Stimulated activated memory B cell treated with anti-CD40 and anti-IgM and Interleukin-4, amounts not matched to agents 10 μg/mL and 1 μg/mL and 100 μg/mL, for 72 hours (primary cell): ENCODE data around the gene MYO1G.
"Not testable (repeated sequence)": the region's sequence is repeated elsewhere in the genome, so short reads cannot be mapped to it uniquely, and the experiment has no call there.

ENCODE experiments used
- ATAC-seq: fragments of 150-1000 bp; cut with Tn5 transposase; 2 replicates; pipeline ENCODE4 v1.10.0; 2021
- H3K27ac Mint-ChIP-seq: one replicate; pipeline ENCODE4 v1.8.0; 2022; ENCODE audit warnings: mild to moderate bottlenecking, mixed read lengths
- H3K27me3 Mint-ChIP-seq: one replicate; pipeline ENCODE4 v1.8.0; 2022; ENCODE audit warnings: mixed read lengths
- H3K36me3 Mint-ChIP-seq: one replicate; pipeline ENCODE4 v1.8.0; 2022; ENCODE audit warnings: mixed read lengths
- H3K4me1 Mint-ChIP-seq: one replicate; pipeline ENCODE4 v1.8.0; 2022; ENCODE audit warnings: mixed read lengths
- H3K4me3 Mint-ChIP-seq: one replicate; pipeline ENCODE4 v1.8.0; 2022; ENCODE audit warnings: mild to moderate bottlenecking, moderate library complexity, mixed read lengths
- H3K9me3 Mint-ChIP-seq: one replicate; pipeline ENCODE4 v1.8.0; 2022; ENCODE audit warnings: mixed read lengths

Gene MYO1G

DNA sequence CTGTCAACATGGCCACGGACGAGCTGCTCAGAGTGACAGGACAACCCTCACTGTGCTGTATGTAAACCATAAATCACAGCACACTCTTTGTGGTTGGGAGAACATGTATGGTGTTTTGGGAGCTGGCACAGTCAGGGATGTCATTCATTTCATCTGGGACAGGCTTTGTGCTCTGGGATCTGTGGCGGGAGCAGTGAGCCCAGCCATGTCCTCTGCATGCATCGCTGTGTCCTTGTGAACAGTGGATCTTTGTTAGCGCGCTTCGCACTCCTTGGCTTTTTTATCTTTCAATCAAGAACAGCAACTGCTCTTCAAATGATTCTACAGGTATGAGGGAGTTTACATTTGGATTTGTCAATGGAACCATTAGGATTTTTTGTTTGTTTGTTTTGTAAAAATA, 28.3 kb upstream of the MYO1G start:
- H3K4me1 Mint-ChIP-seq = peaks cover 56% of the 10 kb centered on the region
- H3K36me3 Mint-ChIP-seq = peaks cover 29% of the 10 kb centered on the region
- H3K4me3 Mint-ChIP-seq = no peak overlapping the region
- H3K27me3 Mint-ChIP-seq = no peaks in the 10 kb centered on the region
- peak overlapping the region; percentile 67 for H3K27ac Mint-ChIP-seq
- ATAC-seq = no peak
- H3K9me3 Mint-ChIP-seq = no peaks in the 10 kb centered on the region

DNA sequence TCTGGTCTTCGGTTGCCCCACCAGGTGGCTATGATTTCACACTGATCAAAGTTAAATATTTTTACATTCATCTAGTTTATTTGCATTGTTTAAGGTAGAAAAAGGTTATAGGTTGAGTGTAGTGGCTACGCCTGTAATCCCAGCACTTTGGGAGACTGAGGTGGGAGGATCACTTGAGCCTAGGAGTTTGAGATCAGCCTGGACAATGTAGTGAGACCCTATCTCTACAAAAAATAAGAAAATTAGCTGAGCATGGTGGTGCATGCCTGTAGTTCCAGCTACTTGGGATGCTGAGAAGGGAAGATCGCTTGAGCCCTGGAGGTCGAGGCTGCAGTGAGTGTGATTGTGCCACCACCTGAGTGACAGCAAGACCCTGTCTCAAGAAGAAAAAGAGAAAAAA, 25.0 kb upstream of the MYO1G start:
- no peak for ATAC-seq

DNA sequence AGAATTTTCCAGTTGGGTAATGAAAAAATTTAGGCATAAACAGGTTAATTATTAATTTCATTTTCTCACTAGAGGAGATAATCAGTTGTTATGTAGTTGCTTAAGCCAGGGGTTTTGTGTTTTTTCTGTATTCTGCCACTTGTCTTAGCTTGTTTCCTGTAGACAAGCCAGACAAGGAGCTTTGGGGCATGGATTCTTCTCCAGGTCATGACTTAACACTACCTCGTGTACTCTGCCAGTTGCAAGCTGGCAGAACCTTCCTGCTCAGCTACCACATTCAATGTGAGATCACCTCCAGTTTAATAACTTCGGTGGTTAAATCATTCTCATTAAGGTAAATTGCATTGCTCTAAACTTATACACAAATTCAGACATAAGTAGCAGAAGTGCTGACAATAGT, 23.0 kb upstream of the MYO1G start:
- no peaks in the 10 kb centered on the region for H3K9me3 Mint-ChIP-seq
- peak overlapping the region; percentile 85 for H3K4me3 Mint-ChIP-seq
- ATAC-seq = no peak
- no peaks in the 10 kb centered on the region for H3K27me3 Mint-ChIP-seq
- peaks cover 46% of the 10 kb centered on the region for H3K4me1 Mint-ChIP-seq
- peaks cover 17% of the 10 kb centered on the region for H3K36me3 Mint-ChIP-seq
- peak overlapping the region; percentile 82 for H3K27ac Mint-ChIP-seq

More for the DNA sequence above, 25.0 kb upstream of the MYO1G start:
- no peaks in the 10 kb centered on the region for H3K27me3 Mint-ChIP-seq
- H3K27ac Mint-ChIP-seq = peak overlapping the region; percentile 58
- peaks cover 55% of the 10 kb centered on the region for H3K4me1 Mint-ChIP-seq
- H3K36me3 Mint-ChIP-seq = peaks cover 26% of the 10 kb centered on the region
- no peaks in the 10 kb centered on the region for H3K9me3 Mint-ChIP-seq
- no peak overlapping the region for H3K4me3 Mint-ChIP-seq

DNA sequence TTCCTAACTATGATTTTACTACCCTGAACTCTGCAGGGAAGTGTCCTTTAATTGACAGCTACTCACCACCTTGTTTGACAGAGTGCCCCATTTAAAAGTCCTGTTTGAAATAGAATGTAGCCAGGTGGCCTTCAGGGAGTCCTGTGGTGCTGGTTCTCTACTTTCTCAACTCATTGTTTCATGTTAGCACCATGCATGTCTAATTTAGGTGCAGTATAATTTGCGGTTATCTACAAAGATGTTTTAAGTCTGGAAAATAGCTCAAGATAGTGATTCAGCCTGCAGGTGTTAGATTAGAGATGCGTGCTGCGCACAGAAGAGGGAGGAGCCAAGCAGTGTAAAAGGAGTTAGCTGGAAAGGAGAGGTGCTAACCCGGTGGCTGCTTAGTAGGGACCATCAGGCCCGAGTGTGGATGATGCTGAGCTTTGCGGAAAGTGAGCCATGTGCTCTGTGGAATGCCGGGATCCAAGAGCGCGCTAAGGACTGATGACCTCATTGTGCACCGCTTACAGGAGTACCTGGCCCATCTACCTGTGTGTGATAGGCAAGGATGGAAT, 22.4 kb upstream of the MYO1G start:
- H3K9me3 Mint-ChIP-seq = no peaks in the 10 kb centered on the region
- H3K27ac Mint-ChIP-seq = peak overlapping the region; percentile 82
- H3K36me3 Mint-ChIP-seq = peaks cover 16% of the 10 kb centered on the region
- H3K4me1 Mint-ChIP-seq = peaks cover 50% of the 10 kb centered on the region
- H3K4me3 Mint-ChIP-seq = peak overlapping the region; percentile 85
- peak; percentile 62 for ATAC-seq
- no peaks in the 10 kb centered on the region for H3K27me3 Mint-ChIP-seq

DNA sequence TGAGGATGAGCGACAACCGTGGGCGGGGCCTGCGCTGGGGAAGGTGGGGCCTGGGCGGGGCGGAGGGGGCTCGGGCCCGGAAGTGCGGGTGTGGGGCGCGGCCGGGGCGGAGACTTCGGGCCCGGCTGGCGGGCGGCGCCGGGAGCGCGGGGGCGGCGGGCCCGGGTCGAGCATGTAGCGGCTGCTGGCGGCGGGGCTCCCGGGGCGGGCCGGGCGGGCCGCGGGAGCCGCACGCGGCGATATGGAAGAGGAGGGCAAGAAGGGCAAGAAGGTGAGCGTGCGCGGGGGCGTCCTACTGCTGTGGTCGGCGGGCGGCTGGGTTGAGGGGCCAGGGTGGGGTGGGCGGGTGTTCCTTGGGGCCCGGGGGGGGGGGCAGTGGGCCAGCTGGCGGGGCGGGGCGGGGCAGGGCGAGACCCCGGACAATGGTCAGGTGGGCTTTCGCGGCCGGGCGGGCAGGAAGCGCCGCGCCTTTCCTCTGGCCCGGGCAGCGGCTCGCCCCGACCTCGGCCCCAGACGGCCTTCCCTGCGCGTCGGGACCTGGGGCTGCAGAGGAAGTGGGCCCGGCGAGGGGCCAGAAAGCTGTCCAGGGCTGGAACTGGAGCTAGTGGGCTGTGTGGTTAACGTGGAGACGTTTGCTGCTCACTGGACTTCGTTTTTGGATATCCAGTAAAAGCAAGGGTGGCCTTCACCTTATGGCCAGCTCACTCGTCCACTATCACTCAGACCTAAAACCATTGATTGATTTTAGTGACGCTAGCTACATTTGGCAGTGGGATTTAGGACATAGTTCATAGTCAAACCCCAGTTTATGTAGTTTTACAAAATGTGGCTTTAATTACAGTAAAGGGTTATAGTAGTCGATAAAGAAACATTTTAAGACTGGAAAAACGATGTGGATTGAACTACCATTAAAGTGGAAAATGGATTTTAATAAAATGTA, 21.5 kb upstream of the MYO1G start, which contains the start of gene CCM2:
Gene CCM2, plus strand, starts transcription at position 109 of the 940 bp plus-strand sequence. Its CDS starts 133 bp downstream, at position 242.
- Mint-ChIP-seq H3K27me3 (no peaks in the 10 kb centered on the region), H3K4me3 (peak within 1 kb of the TSS; percentile 85), H3K36me3 (peaks cover 9% of the 10 kb centered on the region), H3K4me1 (peaks cover 50% of the 10 kb centered on the region), H3K9me3 (no peaks in the 10 kb centered on the region), H3K27ac (peak within 1 kb of the TSS; percentile 82)
- peak; percentile 6 for ATAC-seq

DNA sequence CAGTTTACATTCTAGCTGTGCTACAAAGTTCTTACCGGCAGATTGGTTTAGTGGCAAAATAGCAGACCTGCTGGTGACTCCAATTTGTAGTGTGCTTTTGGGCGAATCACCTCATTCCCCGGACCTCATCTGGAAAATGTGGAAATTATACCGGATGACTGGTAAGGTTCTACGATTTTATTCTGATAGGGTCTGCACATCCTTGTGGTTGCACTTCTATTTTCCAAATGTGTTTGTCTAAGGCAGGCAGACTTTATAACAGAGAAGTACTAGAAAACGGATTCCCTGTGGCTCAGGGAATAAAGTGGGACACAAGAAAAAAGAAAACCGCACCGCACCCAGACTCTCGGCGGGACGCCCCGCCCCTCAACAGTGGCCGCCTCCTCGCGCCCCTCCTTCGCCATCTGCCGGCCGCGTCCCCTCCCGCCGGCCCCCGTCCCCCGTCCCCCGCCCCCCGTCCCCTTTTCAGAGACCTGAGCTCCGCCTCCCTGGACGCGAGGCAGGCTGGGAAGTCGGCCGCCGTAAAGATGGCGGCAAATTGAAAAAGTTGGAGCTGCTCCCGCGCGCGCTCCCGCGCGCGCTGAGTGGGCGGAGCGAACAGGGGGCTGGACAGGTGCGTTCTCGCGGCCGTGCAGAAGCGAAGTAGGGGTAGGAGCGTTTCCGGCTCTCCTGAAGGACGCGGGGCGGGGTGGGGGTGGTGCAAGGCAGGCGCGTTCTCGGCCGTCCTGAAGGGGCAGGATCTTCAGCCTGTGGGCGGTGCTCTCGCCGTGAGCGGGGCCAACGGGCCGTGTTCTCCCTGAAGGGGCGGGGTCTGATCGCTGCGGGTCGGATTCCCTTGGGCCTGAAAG, 20.7 kb upstream of the MYO1G start:
- peaks cover 51% of the 10 kb centered on the region for H3K4me1 Mint-ChIP-seq
- no peaks in the 10 kb centered on the region for H3K27me3 Mint-ChIP-seq
- H3K36me3 Mint-ChIP-seq = peaks cover 8% of the 10 kb centered on the region
- no peaks in the 10 kb centered on the region for H3K9me3 Mint-ChIP-seq
- ATAC-seq = peak; percentile 94
- peak overlapping the region; percentile 85 for H3K4me3 Mint-ChIP-seq
- peak overlapping the region; percentile 82 for H3K27ac Mint-ChIP-seq

DNA sequence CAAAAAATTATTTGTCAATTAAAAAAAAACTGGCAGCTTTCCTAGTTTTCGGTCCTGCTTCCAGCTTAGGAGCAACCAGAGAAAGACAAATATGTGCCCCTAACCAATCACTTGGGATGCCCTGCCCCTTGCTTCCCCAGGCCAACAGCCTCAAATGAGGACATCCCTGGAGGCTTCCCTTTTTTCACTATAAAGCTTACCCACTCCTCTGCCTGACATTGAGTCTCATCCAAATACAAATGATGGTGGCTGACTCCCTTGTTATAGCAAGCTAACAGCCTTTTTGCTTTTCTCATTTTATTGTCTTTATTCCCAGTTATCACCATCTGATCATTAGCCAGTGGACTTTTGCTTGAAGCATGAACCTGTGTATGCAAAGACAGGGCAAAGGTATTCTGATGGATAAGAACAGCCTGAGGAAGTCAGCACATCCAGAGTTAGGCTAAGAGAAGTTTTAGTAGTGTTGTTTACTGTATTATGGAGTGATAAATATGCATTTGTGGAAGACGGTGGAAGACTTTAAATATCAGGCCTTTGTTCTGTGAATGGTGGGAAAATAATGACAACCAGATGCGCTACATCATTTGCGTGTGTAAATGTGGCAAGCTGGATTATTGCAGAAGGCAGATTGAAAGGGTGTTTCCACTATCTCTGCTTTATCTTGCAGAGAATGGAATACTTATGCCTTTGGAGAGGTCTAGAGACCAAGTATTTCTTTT, 19.5 kb upstream of the MYO1G start:
- Mint-ChIP-seq H3K4me1 (peaks cover 47% of the 10 kb centered on the region), H3K27me3 (no peaks in the 10 kb centered on the region), H3K36me3 (peaks cover 8% of the 10 kb centered on the region), H3K9me3 (no peaks in the 10 kb centered on the region), H3K4me3 (peak overlapping the region; percentile 85), H3K27ac (peak overlapping the region; percentile 82)
- ATAC-seq = no peak

DNA sequence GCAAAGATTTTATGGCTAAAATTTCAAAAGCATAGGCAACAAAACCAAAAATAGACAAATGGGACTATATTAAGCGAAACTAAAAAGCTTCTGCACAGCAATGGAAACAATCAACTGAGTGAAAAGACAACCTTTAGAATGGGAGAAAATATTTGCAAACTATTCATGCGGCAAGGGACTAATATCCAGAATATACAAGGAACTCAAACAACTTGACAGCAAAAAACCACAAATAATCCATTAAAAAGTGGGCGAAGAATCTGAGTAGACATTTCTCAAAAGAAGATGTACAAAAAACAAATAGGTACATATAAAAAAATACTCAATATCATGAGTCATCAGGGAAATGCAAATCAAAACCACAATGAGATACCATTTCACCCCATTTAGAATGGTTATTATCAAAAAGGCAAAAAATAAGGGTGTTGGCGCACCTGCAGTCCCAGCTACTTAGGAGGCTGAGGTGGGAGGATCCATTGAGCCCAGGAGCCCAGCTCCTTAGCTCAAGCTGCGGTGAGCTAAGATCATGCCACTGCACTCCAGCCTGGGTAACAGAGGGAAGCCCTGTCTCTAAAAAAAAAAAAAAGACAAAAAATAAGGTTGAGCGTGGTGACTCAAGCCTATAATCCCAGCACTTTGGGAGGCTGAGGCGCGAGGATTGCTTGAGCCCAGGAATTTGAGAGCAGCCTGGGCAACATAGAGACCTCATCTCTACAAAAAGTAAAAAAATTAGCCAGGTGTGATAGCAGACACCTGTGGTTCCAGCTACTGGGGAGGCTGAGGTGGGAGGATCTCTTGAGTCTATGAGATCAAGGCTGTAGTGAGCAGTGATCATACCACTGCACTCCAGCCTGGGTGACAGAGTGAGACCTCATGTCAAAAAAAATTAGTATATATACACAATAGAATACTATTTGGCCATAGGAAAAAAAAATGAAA, 17.0 kb upstream of the MYO1G start:
- Mint-ChIP-seq H3K36me3 (no peaks in the 10 kb centered on the region), H3K9me3 (no peaks in the 10 kb centered on the region), H3K27me3 (no peaks in the 10 kb centered on the region), H3K4me1 (peaks cover 36% of the 10 kb centered on the region), H3K4me3 (peak overlapping the region; percentile 70), H3K27ac (peak overlapping the region; percentile 91)
- no peak for ATAC-seq

DNA sequence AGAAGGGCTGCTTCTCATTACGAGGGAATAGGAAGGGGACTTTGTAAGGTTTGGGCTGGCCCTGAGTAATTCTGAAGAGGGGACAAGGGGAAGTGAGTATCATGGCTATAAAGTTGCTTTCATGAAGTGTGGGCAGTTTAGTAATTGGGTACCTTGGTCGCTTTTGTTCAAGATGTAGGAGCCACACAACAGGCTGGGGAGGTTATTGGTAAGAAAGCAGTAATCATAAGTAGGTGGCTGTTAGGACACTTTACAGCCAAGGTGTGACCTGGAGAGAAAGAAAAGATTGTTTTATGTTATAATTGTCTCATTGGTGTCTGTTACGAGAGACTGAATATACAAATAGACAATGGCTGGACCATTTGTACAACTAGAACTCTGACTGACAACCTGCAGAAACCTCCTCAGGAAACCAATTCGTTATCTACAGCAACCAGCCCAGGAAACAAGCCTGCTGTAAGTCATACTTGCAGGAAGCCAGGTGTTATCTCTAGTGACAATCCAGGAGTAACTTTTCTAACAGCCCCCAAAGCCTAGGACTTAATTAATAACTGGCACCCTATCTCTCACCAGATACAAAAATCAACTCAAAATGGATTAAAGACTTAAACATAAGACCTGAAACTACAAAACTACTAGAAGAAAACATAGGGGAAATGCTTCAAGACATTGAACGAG, 16.2 kb upstream of the MYO1G start:
- Mint-ChIP-seq H3K4me3 (peak overlapping the region; percentile 70), H3K36me3 (no peaks in the 10 kb centered on the region), H3K4me1 (peaks cover 36% of the 10 kb centered on the region), H3K9me3 (no peaks in the 10 kb centered on the region), H3K27me3 (no peaks in the 10 kb centered on the region), H3K27ac (peak overlapping the region; percentile 91)
- ATAC-seq = peak; percentile 61

DNA sequence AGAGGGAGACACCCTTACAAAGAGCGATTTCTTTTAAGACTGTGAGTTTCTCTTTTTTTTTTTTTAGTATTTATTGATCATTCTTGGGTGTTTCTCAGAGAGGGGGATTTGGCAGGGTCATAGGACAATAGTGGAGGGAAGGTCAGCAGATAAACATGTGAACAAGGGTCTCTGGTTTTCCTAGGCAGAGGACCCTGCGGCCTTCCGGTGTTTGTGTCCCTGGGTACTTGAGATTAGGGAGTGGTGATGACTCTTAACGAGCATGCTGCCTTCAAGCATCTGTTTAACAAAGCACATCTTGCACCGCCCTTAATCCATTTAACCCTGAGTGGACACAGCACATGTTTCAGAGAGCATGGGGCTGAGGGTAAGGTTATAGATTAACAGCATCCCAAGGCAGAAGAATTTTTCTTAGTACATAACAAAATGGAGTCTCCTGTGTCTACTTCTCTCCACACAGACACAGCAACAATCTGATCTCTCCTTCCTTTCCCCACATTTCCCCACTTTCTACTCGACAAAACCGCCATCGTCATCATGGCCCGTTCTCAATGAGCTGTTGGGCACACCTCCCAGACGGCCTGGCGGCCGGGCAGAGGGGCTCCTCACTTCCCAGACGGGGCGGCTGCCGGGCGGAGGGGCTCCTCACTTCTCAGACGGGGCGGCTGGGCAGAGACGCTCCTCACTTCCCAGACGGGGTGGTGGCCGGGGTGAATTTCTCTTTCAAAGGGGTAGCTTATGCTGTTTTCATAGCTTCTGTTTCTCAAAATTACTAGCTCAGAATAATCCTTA, 13.4 kb upstream of the MYO1G start:
- not testable (repeated sequence) for H3K27me3 Mint-ChIP-seq, ATAC-seq, H3K9me3 Mint-ChIP-seq, H3K4me3 Mint-ChIP-seq, H3K27ac Mint-ChIP-seq, H3K36me3 Mint-ChIP-seq
- H3K4me1 Mint-ChIP-seq = peaks cover 38% of the 10 kb centered on the region

DNA sequence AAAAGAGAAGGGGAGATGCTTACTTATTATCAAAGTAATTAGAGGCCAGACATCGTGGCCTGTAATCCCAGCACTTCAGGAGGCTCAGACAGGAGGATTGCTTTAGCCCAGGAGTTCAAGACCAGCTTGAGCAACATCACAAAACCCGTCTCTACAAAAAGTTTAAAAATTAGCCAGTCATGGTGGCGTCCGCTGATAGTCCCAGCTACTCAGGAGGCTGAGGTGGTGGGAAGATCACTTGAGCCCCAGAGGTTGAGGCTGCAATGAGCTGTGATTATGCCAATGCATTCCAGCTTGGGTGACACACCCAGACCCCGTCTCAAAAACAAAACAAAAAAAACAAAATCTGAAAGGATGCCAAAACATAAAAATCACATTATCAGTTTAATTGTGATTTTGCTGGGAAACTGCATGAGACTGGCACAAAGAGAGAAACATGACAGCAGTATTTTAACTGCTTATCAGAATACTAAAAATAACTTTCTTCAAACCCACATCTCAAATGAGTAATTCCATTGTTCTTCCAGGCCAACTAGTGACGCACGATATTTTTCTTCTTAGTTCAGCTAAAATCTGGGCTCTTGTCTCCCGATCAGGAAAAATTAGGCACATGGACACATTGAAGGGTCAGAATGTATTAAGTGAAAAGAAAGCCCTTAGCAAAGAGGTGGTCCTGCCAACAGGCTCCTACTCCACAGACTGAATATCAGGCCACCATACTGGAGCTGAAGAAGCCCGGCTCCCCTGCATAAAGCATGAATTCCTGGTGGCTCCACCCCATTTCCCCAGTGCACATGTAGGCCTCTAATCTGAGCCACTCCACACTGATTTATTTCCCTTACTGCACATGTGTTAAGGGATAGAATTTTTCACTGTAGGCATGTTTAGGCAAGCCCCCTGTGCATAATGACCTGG, 11.6 kb upstream of the MYO1G start:
- Mint-ChIP-seq H3K27ac (no peak overlapping the region), H3K4me1 (peaks cover 41% of the 10 kb centered on the region), H3K9me3 (no peaks in the 10 kb centered on the region), H3K4me3 (no peak overlapping the region), H3K36me3 (peaks cover 10% of the 10 kb centered on the region), H3K27me3 (no peaks in the 10 kb centered on the region)
- ATAC-seq = no peak

DNA sequence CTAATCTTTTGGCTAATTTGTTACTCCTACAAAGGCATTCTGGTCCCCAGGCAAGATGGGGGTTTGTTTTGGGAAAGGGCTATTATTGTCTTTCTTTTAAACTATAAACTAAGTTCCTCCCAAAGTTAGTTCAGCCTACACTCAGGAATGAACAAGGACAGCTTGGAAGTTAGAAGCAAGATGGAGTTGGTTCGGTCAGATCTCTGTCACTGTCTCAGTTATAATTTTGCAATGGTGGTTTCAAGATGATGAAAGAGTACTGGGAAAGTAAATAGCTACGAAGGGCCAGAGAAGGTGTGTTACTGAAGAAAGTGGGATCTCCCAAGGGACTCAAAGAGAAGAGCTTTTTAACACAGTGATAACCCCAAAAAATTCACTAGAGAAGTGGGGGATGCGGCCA, 10.3 kb upstream of the MYO1G start:
- no peaks in the 10 kb centered on the region for H3K9me3 Mint-ChIP-seq
- no peak overlapping the region for H3K27ac Mint-ChIP-seq
- no peaks in the 10 kb centered on the region for H3K27me3 Mint-ChIP-seq
- no peak overlapping the region for H3K4me3 Mint-ChIP-seq
- no peak for ATAC-seq
- peaks cover 41% of the 10 kb centered on the region for H3K4me1 Mint-ChIP-seq
- peaks cover 23% of the 10 kb centered on the region for H3K36me3 Mint-ChIP-seq
